GM21515 (cell line): ENCODE measurements around the gene FAM151A.
"Not testable (repeated sequence)": the region's sequence is repeated elsewhere in the genome, so short reads cannot be mapped to it uniquely, and the experiment has no call there.

Experiments
- ATAC-seq: cut with Tn5 transposase; IDR thresholded peaks from one replicate; pipeline ENCODE4 v1.9.1; 2021; ENCODE audit not compliant: unreplicated experiment

FAM151A gene

DNA sequence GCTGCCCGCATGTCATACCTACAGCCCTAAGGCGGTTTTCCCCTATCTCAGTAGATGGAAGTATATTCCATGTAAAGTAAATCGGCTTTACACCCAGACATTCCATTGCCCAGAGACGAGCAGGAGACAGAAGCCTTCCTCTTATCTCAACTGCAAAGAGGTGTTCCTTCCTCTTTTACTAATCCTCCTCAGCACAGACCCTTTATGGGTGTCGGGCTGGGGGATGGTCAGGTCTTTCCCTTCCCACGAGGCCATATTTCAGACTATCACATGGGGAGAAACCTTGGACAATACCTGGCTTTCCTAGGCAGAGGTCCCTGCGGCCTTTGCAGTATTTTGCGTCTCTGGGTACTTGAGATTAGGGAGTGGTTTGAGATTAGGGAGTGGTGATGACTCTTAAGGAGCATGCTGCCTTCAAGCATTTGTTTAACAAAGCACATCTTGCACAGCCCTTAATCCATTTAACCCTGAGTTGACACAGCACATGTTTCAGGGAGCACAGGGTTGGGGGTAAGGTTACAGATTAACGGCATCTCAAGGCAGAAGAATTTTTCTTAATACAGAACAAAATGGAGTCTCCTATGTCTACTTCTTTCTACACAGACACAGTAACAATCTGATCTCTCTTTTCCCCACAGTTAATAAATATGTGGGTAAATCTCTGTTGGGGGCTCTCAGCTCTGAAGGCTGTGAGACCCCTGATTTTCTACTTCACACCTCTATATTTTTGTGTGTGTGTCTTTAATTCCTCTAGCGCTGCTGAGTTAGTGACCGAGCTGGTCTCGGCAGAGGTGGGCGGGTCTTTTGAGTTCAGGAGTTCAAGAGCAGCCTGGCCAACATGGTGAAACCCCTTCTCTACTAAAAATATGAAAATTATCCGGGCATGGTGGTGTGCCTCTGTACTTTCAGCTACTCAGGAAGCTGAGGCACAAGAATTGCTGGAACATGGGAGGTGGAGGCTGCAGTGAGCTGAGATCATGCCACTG is 13.4 kb upstream of the FAM151A start:
- not testable (repeated sequence) for ATAC-seq

DNA sequence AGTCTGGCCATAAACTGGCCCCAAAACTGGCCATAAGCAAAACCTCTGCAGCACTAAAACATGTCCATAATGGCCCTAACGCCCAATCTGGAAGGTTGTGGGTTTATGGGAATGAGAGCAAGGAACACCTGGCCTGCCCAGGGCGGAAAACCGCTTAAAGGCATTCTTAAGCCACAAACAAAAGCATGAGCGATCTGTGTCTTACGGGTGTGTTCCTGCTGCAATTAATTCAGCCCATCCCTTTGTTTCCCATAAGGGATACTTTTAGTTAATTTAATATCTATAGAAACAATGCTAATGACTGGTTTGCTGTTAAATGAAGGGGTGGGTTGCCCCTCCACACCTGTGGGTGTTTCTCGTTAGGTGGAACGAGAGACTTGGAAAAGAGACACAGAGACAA is 12.5 kb upstream of the FAM151A start:
- not testable (repeated sequence) for ATAC-seq

DNA sequence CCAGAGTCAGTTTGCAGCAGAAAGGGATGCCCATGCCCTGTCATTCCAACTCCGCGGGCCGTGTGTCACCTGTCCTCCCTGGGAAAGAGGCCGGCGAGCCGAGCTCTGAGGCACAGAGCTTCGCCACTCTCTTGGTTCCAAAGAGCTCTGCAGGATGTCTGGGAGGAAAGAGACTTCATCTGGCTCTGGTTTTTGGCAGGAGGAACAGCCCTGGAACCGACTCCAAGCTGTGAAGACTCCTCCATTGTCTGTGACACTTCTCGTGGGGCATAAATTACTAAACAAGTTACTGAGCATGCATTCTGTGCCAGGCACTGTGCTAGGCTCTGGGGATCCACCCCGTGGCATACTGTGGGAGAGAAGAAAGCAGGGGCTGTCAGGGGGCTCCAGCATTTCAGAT is 3.9 kb upstream of the FAM151A start:
- ATAC-seq = no peak

DNA sequence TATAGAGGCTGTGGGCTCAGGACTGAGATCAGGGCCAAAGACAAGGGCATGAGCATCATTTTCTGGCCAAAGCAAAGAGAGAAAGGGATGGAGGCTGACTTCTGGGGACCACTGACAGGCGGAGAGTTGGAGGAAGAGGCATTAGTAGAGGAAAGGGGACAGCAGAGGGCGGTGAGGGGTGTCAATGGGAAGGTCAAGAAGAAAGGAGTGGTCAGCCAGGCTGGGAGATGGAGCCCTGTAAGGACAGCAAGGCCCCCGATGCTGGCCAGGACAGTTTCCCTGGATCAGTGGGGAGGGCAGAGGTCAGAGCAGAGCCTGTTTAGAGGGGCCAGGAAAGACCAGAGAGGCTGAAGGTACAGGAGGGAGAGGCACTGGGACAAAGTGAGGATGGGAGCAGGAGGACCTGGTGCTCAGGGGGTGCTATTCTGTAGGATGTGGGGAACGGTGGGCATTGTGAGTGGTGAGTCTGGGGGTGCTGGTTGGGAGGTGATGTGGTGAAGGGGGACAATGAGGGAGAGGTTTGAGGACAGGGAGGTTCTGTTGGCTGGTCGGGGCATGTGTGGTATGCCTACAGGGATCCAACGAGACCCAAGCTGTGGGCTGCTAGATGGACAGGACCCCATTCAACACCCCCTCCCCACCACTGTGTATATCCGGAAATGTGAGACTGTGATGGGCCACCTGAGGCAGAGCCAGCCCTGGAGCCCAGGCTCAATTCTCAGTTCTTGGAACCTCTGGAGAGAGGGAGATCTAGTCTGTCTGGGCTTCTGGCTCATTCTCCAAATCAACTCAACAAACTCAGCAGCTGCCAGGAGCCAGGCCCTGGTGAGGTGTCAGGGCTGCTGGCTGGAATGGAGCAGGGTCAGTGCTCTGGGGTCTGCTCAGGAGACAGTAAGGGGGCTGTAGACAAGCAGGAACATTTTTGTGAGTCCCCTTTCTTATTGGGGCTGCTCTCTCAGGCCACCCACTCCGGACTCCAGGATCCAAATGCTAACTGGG is 1.4 kb upstream of the FAM151A start:
- no peak for ATAC-seq

DNA sequence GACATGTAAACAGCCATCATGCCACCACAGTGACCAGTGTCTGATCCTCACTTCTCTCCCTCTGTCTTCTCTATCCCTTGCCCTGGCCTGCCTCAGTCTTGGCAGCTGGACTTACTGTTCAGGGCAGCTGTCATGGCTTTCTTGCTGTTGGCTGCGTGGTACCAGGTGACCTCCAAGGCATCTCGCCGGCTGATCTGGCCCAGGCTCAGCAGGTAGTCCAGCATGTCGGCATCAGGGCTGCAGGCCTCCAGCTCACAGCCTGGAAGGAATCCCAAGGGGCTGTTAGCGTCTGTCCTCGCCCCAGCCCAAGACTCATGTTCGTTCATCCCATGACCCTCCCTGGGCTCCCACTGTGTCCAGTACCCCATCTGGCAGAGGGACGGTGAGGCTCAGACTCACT is 3.6 kb downstream of the FAM151A start:
- no peak for ATAC-seq

DNA sequence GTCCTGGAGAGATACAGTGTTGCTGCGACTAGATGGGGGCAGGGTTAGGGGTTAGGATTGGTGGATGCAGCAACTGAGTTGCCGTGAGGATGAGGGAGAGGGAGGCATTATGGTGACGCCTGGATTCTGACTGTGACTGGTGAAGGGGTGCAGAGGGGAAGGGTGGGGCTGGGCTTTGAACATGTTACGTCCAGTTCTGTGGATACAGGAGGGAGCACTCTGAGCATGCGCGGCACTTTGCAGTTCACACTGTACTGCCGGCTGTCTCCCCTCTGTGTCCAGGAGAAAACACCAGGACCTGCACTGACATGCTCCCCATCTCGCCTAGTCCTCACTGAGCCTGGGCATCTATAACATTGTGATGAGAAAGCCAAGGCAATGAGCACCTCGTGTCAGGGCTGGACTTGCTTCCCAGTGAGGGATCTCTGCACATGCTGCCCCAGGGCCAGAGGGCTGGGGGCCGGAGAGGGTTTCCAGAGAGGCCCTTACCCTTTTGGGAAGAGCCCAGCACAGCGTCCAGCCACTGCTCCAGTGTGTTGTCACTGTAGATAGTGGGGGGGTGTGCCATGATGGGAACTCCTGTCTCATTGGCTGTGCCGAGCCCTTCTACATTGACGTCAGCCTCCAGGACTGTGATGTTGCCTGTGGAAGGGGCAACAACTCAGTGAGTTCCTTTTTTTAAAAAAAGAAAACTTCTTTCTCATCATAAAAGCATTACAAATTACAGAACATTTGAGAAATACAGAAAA is 7.6 kb downstream of the FAM151A start:
- no peak for ATAC-seq

DNA sequence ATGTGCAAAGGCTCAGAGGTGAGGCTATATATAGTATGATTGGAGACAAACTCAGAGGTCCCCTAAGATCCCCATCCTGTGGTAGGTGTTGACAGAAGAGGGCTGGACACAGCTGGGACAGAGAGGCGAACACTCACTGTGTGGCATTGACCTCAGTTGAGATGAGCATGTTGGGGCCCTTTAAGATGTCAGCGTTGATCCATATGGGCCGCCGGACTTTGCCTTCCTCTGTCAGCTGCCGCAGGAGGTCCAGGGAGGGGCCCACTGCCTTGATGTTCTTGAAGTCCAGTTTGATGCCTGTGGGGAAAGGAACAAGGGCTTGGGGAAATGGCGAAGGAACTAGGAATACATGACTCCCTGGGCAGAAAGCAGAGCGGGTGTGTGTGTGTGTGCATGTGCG is 8.8 kb downstream of the FAM151A start:
- no peak for ATAC-seq

DNA sequence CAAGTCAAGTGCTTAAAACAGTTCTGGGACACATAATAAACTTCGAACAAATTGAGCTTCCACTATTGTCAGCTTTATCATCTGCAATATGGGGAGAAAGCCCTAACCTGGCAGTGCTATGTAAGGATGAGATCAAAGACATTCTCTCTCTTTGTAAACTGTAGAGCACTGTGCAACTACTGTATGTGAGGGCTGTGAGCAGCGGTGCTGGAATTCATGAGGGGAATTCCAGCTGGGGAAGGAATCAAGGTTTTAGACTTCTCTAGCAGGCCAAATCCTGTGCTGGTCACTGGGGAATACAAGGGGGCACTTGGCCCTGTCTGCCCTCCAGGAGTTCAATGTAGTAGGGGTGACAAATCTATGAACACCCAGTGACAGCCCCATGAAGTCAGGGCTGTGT is 9.3 kb downstream of the FAM151A start:
- ATAC-seq = no peak

DNA sequence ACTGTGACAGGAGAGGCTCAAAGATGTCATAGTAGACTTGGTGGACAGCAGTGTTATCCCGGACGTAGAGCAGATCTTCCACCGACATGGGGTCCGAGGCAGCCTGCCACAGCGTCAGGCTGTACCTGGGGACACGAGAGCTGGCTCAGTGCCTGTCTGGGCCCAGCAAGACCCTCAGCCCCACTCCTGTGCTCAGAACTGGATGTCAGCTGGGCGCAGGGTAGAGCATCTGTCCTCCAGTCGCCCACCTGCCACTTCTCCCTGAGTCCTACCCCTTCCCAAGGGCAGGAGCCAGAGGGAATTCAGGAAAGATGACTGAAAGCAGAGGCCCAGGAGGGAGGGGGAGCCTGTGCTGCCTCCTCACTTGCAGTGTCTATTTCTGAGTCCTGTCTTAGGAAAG is 11.7 kb downstream of the FAM151A start:
- no peak for ATAC-seq

DNA sequence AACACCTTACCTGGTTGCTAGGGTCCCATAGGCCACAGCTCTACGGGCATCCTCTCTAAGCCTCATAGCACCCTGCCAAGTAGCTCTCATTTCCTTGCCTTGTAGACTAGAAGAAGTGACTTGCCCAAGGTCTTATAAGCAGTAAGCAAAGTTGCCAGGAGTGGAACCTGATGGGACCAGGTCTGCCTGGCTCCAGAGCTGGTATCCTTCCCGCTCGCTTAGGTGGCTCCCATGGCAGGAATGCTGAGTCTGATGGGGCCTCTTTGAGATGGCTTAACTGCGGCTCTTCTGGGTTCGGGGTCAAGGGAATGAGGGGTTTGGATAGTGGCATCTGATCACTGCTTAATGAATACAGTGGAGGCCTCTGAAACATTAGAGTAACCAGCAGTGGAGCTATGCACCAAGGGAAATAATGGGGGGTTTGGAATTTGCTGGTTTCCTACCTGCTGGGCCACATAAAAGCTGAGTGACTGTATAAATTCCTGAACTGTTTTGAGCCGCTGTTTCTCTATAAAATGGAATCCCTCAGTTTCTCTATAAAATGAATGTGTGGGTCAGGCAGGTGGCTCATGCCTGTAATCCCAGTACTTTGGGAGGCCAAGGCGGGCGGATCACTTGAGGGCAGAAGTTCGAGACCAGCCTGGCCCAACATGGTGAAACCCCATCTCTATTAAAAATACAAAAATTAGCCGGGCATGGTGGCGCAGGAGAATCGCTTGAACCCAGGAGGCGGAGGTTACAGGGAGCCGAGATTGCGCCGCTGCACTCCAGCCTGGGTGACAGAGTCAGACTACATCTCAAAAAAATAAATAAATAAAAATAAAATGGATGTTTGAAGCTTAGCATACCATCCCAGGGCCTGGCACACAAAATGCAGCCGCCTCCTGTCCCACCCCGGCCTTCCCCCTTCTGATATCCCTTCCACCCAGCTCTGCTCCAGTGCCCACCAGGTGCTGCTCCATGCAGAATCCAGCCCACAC is 12.4 kb downstream of the FAM151A start:
- ATAC-seq = no peak

DNA sequence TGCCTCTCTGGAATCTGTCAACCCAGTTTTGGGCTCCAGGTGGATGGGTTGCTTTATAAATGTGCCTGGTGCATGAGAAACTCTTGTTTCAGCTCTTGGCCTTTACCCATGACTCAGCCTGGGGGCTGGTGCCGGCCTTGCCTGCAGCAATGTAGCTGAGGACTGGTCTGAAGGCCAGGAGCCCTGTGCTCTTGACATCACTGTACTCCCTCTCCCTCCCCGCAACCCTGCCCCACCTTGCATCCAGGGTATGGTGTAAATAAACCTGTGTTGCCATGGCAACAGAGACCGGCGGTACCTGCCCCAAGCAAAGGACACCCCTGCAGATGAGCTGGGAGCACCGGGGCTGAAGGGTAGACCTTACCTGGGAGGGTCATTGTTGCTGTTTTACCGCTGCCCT is 13.3 kb downstream of the FAM151A start:
- no peak for ATAC-seq

DNA sequence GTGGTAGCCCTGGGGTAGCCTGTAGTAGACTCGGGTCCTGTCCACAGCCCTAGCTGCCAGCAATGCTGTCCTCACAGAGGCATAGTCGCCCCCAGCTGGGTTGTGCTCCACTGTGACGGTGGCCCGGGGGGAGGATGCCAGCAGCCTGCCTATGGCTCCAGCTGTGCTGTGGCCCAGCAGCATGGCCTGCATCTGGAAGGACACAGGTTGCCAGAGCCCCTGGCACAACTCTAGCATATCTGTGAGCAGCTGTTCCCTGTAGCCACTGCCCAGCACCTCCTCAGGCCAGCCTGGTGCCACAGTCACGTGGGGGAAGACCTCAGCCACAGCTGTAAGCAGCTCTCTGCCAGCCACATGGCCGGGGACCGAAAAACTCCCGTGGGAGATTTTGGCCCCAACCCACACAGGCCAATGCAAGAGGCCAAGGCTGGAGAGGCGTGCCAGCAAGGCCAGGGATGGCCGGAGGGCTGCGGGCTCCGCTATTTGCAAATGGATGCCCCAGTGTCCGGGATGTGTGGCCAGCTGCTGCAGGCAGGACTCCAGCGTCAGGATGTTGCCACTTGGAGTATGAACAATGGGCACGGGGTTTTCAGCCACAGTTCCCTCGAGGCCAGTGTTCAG is 13.9 kb downstream of the FAM151A start:
- no peak for ATAC-seq

DNA sequence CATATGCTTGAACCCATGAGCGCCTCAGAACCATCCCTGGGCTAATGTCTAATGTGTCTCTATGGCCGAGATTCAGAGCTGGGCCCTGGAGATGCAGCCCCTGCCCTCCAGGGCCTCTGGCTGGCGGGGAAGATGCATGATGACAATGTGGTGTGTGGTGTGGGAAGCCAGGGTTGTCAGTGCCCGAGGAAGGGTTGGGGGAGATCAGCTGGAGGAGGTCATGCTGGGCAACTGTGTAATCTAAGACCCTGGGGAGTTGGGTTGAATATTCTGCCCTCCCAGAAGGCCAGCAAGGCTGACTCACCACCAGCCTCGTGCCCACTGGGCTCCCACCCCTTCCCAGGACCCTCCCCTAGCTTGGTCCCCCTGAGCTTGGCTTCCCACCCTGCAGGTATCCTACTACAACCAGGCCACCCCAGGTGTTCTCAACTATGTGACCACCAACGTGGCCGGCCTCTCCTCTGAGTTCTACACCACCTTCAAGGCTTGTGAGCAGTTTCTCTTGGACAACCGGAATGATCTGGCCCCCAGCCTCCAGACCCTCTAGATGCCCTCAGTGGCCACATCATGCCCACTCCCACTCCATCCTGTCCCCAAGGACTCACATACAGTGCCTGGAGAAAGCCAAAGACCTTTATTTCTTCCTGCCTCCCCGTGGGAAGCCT is 14.6 kb downstream of the FAM151A start:
- no peak for ATAC-seq

DNA sequence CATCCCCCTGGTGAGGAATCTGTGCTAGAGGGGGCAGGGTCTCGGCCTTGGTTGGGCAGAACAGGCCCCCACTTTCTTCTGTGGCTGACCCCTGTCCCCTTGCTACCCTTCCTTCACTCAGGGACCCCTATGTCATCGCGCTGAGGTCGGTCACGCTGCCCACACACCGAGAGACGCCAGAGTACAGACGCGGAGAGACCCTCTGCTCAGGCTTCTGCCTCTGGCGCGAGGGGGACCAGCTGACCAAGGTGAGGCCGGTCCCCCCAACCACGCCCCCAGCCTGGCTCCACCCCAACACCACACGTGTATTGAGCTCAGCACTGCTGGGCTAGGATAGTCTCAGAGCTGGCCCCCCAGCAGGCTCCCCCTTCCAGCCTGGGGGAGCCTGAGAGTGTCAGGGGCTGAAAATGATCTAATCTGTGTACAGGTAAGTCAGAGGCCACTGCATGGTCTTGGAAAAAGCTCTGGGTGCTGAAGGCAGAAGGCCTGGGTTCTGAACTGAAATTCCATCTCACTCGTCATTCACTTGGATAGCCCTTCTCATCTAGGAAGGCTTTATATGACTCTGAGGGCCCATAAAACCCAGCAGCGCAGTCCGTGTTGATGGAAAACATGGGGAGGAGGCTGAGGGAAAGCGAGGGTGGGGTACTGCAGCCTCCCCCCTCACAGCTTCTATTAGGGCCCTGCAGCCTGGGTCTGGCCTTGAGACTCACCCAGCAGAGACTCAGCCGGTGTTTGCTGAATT is 15.3 kb downstream of the FAM151A start:
- ATAC-seq = no peak

DNA sequence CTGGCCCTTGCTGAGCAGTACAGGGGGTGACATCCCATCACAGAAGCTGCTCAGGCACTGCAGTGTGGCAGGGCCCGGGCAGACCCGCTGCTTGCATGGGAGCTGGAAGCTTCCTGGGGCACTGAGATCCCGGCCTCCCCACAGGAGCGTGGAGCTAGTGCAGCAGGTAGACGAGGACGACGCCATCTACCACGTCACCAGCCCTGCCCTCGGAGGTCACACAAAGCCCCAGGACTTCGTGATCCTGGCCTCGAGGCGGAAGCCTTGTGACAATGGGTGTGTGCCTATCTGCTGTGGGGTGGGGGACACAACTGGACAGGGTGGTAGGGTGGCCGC is 16.4 kb downstream of the FAM151A start:
- ATAC-seq = no peak

DNA sequence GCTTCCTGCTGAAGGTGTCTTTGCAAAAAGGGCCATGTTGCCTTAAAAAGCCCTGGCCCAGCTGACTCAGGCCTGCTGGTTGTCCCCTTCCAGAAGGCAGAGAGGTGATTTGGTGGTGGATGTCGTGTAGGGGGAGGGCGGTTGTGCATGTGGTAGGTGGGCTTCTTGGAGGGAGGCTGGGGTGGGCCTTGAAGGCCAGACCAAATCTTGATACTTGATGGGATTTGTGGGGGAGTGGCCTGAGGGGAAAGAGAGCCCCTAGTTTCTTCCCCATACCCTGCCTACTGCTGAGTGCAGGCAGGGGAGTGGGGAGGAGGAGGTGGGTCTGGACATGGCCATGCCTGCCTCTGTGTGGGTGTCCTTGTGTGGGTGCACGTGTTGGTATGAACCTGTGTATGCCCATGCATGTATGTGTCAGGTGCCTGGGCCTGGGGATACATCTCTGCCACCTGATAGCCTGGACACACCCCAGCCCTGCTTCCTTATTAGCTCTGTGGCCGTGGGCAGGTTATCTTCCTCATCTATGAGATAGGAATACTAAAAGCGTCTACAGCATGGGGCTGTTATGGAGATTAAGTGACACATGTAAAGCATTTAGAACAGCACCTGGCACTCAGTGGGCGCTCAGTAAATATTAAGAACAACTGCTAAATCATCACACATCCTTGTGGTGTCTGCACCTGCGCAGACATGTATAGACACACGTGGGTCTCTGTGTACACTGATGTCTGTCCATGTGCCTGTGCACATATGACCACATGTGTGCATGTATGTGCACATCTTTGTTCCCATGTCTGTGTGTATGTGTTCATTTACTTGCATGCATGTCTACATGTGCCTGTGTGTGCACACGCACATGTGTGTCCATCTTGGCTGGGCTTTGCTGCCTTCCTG is 17.0 kb downstream of the FAM151A start:
- no peak for ATAC-seq
